Neural cell (in vitro differentiated cells): ENCODE measurements around the gene VIPR1. TPM values are rescaled to one million over a fixed set of nuclear protein-coding genes. Genes with fewer than 3 reads are reported as not detected.

ENCODE experiments used
- H2AFZ ChIP-seq: fragments of 200-600, 300-800 bp; sonication (generic), shearing (Covaris generic); 2 replicates; pipeline ENCODE4 v1.6.0; 2014; ENCODE audit warnings: low read depth, mild to moderate bottlenecking, antibody characterized with exemption, low read length, moderate library complexity
- H3F3A ChIP-seq: fragments of 200-600 bp; shearing (Covaris generic); 2 replicates; pipeline ENCODE4 v1.6.1; 2016; ENCODE audit warnings: mild to moderate bottlenecking, moderate library complexity, mixed read lengths, antibody characterized with exemption, low read length; ENCODE audit not compliant: insufficient read depth, poor library complexity, severe bottlenecking
- H3K27ac ChIP-seq: fragments of 200-600, 300-800 bp; sonication (generic), shearing (Covaris generic); 2 replicates; pipeline ENCODE4 v1.5.1; 2014; ENCODE audit warnings: mild to moderate bottlenecking, low read length, moderate library complexity
- H3K27me3 ChIP-seq: fragments of 300-800, 200-600 bp; sonication (generic), shearing (Covaris generic); 2 replicates; pipeline ENCODE4 v1.6.0; 2014; ENCODE audit warnings: mild to moderate bottlenecking, low read depth, low read length, moderate library complexity; ENCODE audit not compliant: insufficient read depth
- H3K36me3 ChIP-seq: fragments of 300-800, 200-600 bp; sonication (generic), shearing (Covaris generic); 2 replicates; pipeline ENCODE4 v1.5.1; 2014; ENCODE audit warnings: mild to moderate bottlenecking, antibody characterized with exemption, low read length, moderate library complexity; ENCODE audit not compliant: insufficient read depth
- H3K4me2 ChIP-seq: fragments of 300-800, 200-600 bp; sonication (generic), shearing (Covaris generic); 2 replicates; pipeline ENCODE4 v1.6.0; 2014; ENCODE audit warnings: mild to moderate bottlenecking, low read length
- H3K4me3 ChIP-seq: fragments of 300-800, 200-600 bp; sonication (generic), shearing (Covaris generic); 2 replicates; pipeline ENCODE4 v1.5.1; 2014; ENCODE audit warnings: mild to moderate bottlenecking, low read length, moderate library complexity
- H3K79me2 ChIP-seq: fragments of 200-600 bp; shearing (Covaris generic); replicated peaks from 2 replicates; pipeline ENCODE4 v1.6.0; 2014; ENCODE audit warnings: mild to moderate bottlenecking, low read length, moderate library complexity; ENCODE audit not compliant: insufficient read depth
- H3K9ac ChIP-seq: fragments of 300-800, 200-600 bp; sonication (generic), shearing (Covaris generic); 2 replicates; pipeline ENCODE4 v1.6.1; 2016; ENCODE audit warnings: mild to moderate bottlenecking, low read length, mixed read lengths
- H3K9me2 ChIP-seq: fragments of 200-600 bp; shearing (Covaris generic); 2 replicates; pipeline ENCODE4 v1.6.1; 2016; ENCODE audit warnings: mild to moderate bottlenecking, low read length, mixed read lengths; ENCODE audit not compliant: insufficient read depth
- H3K9me3 ChIP-seq: fragments of 200-600, 300-800 bp; sonication (generic), shearing (Covaris generic); 2 replicates; pipeline ENCODE4 v1.6.1; 2016; ENCODE audit warnings: mild to moderate bottlenecking, mixed run types, low read length, moderate library complexity, mixed read lengths
- H4K20me1 ChIP-seq: fragments of 200-600 bp; shearing (Covaris generic); 2 replicates; pipeline ENCODE4 v1.6.1; 2016; ENCODE audit warnings: mild to moderate bottlenecking, mixed run types; ENCODE audit not compliant: insufficient read depth
- EP300 ChIP-seq: fragments of 450-650 bp; conservative IDR thresholded peaks from 2 replicates; pipeline ENCODE4 v1.6.1; 2014; ENCODE audit warnings: antibody characterized with exemption, mild to moderate bottlenecking, moderate library complexity; ENCODE audit not compliant: poor library complexity, severe bottlenecking
- EZH2 ChIP-seq: fragments of 200-600, 300-800 bp; shearing (Covaris generic), sonication (generic); IDR thresholded peaks from 2 replicates; pipeline ENCODE4 v1.6.1; 2014; ENCODE audit warnings: antibody characterized with exemption, low read length, borderline replicate concordance, mild to moderate bottlenecking; ENCODE audit not compliant: insufficient read depth, poor library complexity, severe bottlenecking
- SMC3 ChIP-seq: fragments of 450-650 bp; conservative IDR thresholded peaks from 2 replicates; pipeline ENCODE4 v1.6.1; 2014; ENCODE audit warnings: antibody characterized with exemption, mild to moderate bottlenecking, moderate library complexity; ENCODE audit not compliant: poor library complexity
- TAF1 ChIP-seq: IDR thresholded peaks from 2 replicates; pipeline ENCODE4 v1.6.1; 2012; ENCODE audit warnings: low read depth
- polyA plus RNA-seq: library from polyadenylated mRNA; depleted of rRNA; stranded (reverse); fragments of >200 nt; gene quantifications from 2 replicates; pipeline ENCODE4 v1.2.3, GENCODE V29; 2014
- TF ChIP-seq, protein P1 (sequence below): IDR thresholded peaks from 2 replicates; pipeline ENCODE4 v1.6.1; 2012; ENCODE audit warnings: borderline replicate concordance

The VIPR1 gene
- polyA plus RNA-seq, 1 donor from 2014 or later, result 1.6 TPM

DNA sequence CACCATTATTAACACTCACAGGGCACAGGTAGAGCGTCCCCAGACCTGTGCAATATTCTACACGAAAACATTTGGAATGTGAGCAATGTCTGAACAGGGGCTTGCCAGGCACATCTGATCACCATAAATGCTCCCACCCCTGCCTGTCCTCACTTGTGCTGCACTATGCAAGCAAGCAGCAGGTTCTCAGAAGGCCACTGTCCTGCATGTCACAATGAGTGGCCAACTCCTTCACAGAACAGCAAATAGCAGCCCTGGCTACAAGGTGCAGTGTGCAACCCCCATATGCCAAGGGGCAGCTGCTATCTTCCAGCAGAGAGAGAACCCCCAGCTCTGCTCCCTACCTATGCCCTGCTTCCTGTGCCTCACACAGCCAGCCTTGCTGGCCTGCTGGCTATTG lies 46.7 kb downstream of the VIPR1 start:
- Histone ChIP-seq H3K27ac (no peak overlapping the region), H3K4me3 (no peak overlapping the region), H3K9ac (no peak overlapping the region), H4K20me1 (no peaks in the 10 kb centered on the region), H3K79me2 (no peaks in the 10 kb centered on the region), H3F3A (no peaks in the 10 kb centered on the region), H3K36me3 (peaks cover 4% of the 10 kb centered on the region), H3K9me2 (no peaks in the 10 kb centered on the region), H3K4me2 (no peak overlapping the region), H3K9me3 (no peaks in the 10 kb centered on the region), H2AFZ (no peak overlapping the region), H3K27me3 (no peaks in the 10 kb centered on the region)
- no peak for TF ChIP-seq EZH2

DNA sequence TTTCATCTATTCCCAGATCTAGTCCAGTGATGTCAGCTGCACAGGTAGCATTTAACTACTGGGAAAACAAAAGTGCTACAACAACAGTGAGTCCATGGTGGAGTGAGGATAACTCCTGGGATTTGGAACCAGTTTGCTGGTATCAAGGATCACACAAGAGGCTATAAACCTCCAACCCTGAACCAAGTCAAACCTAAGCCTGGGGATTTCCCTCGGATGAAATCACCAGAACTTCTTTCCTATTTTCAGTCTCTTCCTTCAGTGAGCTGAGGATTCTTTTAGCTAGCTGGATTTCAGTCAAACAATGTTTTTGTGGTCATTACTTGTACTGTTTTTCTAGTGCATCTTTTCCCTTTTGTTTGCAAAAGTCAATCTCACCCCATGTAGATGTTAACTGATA lies 47.8 kb downstream of the VIPR1 start:
- Histone ChIP-seq H3K36me3 (peaks cover 4% of the 10 kb centered on the region), H3K9me3 (no peaks in the 10 kb centered on the region), H3K4me3 (no peak overlapping the region), H3K9me2 (no peaks in the 10 kb centered on the region), H3K27ac (no peak overlapping the region), H4K20me1 (no peaks in the 10 kb centered on the region), H3K27me3 (no peaks in the 10 kb centered on the region), H3F3A (no peaks in the 10 kb centered on the region), H3K4me2 (no peak overlapping the region), H3K79me2 (no peaks in the 10 kb centered on the region), H3K9ac (no peak overlapping the region), H2AFZ (no peak overlapping the region)
- no peak for TF ChIP-seq EZH2
- TF ChIP-seq, protein P1, sequence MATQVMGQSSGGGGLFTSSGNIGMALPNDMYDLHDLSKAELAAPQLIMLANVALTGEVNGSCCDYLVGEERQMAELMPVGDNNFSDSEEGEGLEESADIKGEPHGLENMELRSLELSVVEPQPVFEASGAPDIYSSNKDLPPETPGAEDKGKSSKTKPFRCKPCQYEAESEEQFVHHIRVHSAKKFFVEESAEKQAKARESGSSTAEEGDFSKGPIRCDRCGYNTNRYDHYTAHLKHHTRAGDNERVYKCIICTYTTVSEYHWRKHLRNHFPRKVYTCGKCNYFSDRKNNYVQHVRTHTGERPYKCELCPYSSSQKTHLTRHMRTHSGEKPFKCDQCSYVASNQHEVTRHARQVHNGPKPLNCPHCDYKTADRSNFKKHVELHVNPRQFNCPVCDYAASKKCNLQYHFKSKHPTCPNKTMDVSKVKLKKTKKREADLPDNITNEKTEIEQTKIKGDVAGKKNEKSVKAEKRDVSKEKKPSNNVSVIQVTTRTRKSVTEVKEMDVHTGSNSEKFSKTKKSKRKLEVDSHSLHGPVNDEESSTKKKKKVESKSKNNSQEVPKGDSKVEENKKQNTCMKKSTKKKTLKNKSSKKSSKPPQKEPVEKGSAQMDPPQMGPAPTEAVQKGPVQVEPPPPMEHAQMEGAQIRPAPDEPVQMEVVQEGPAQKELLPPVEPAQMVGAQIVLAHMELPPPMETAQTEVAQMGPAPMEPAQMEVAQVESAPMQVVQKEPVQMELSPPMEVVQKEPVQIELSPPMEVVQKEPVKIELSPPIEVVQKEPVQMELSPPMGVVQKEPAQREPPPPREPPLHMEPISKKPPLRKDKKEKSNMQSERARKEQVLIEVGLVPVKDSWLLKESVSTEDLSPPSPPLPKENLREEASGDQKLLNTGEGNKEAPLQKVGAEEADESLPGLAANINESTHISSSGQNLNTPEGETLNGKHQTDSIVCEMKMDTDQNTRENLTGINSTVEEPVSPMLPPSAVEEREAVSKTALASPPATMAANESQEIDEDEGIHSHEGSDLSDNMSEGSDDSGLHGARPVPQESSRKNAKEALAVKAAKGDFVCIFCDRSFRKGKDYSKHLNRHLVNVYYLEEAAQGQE, result no peak

DNA sequence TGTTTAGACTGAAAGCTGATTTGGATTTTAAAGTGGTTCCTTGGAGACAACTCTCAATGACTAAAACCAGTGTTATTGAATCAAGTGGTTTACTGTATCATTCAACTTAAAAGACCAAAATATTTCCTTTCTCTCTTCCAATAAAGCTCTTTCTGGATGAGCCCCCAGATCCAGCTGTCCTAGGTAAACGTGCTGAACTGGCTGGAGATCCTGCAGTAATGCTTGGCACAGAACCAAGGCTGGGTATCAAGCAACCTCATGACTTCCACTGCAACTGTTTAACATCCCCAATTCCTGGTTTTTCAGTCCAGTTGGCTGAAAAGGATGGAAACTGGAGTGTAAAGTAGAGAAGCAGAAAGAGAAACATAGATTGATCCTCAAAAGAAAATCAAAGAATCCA lies 50.4 kb downstream of the VIPR1 start:
- H3K9ac ChIP-seq, result no peak overlapping the region
- H3F3A ChIP-seq, result no peaks in the 10 kb centered on the region
- no peak overlapping the region for H3K4me2 ChIP-seq
- H3K9me3 ChIP-seq, result no peaks in the 10 kb centered on the region
- H3K9me2 ChIP-seq, result no peaks in the 10 kb centered on the region
- no peaks in the 10 kb centered on the region for H4K20me1 ChIP-seq
- no peak overlapping the region for H3K4me3 ChIP-seq
- peaks cover 7% of the 10 kb centered on the region for H3K36me3 ChIP-seq
- no peak overlapping the region for H3K27ac ChIP-seq
- H3K27me3 ChIP-seq, result no peaks in the 10 kb centered on the region
- H3K79me2 ChIP-seq, result no peaks in the 10 kb centered on the region
- TF ChIP-seq EP300, result no peak
- TF ChIP-seq SMC3, result no peak
- TF ChIP-seq TAF1, result no peak
- TF ChIP-seq, protein P1, result no peak
- no peak for TF ChIP-seq EZH2
- H2AFZ ChIP-seq, result no peak overlapping the region
